Adrenal gland (tissue), 5 donors: ENCODE results near the gene BACH2.

Experiments
- CTCF ChIP-seq, 6 experiments: fragments of 450-650 bp in 4 of 6; fragments of 200-600 bp in 2 of 6; sonication (generic) in 1 of 6; IDR thresholded peaks; 1 replicate in 5 of 6; 2 replicates in 1 of 6; pipeline versions ENCODE4 v1.5.1 to v1.8.0; 2016 to 2021; ENCODE audit warnings: antibody characterized with exemption in 6 of 6, mild to moderate bottlenecking in 2 of 6, moderate library complexity in 1 of 6
- POLR2A ChIP-seq, 2 donors: fragments of 450-650 bp; IDR thresholded peaks; one replicate each; pipeline ENCODE4 v1.6.1; 2017; ENCODE audit warnings: antibody characterized with exemption in 2 of 2, mild to moderate bottlenecking in 2 of 2, moderate library complexity in 1 of 2
- donor health status: DM: no; HTN: no; CAD: no.

GRCh38 chr6:89979481-89980119 lies 317.0 kb downstream of the BACH2 start:
- TF ChIP-seq CTCF (IDR thresholded peaks at IDR 0.05) (no peak), POLR2A (IDR thresholded peaks at IDR 0.05) (no peak)
